Neuronal stem cell (in vitro differentiated cells): Measurements from ENCODE around the gene CCR9.

ENCODE experiments used
- DNase-seq: peaks from one replicate; pipeline ENCODE4 v3.0.0-alpha.2; 2013; ENCODE audit warnings: low spot score
- H2AFZ ChIP-seq: one replicate; pipeline ENCODE4 v1.6.1; 2013; ENCODE audit warnings: mild to moderate bottlenecking, low read length, inconsistent platforms
- H2AK5ac ChIP-seq: 2 replicates; pipeline ENCODE4 v1.6.1; 2013; ENCODE audit warnings: low read depth, mild to moderate bottlenecking, inconsistent platforms, low read length, moderate library complexity, mixed read lengths
- H2BK120ac ChIP-seq: 2 replicates; pipeline ENCODE4 v1.6.1; 2013; ENCODE audit warnings: low read depth, mild to moderate bottlenecking, inconsistent platforms, low read length, moderate library complexity, mixed read lengths
- H2BK12ac ChIP-seq: one replicate; pipeline ENCODE4 v1.6.1; 2013; ENCODE audit warnings: low read length, inconsistent platforms
- H2BK15ac ChIP-seq: 2 replicates; pipeline ENCODE4 v1.6.1; 2013; ENCODE audit warnings: mild to moderate bottlenecking, low read length, inconsistent platforms, mixed read lengths
- H2BK5ac ChIP-seq: one replicate; pipeline ENCODE4 v1.6.1; 2013; ENCODE audit warnings: inconsistent platforms, mild to moderate bottlenecking, low read length, moderate library complexity
- H3K14ac ChIP-seq: one replicate; pipeline ENCODE4 v1.6.1; 2013; ENCODE audit warnings: low read length, inconsistent platforms
- H3K18ac ChIP-seq: 2 replicates; pipeline ENCODE4 v1.6.1; 2013; ENCODE audit warnings: low read length, inconsistent platforms
- H3K23ac ChIP-seq: 2 replicates; pipeline ENCODE4 v1.6.1; 2013; ENCODE audit warnings: low read depth, mild to moderate bottlenecking, mixed read lengths, low read length, inconsistent platforms; ENCODE audit not compliant: poor library complexity
- H3K27ac ChIP-seq: replicated peaks from 3 replicates; pipeline ENCODE4 v1.5.1; 2013; ENCODE audit warnings: low read length, inconsistent platforms
- H3K27me3 ChIP-seq, 3 experiments: 2 replicates each; pipeline ENCODE4 v1.6.1; 2013; ENCODE audit warnings: low read length in 3 of 3, mild to moderate bottlenecking in 2 of 3, inconsistent platforms in 1 of 3, low read depth in 1 of 3, mixed read lengths in 1 of 3, moderate library complexity in 1 of 3; ENCODE audit not compliant: control insufficient read depth in 3 of 3, insufficient read depth in 3 of 3
- H3K36me3 ChIP-seq, 2 donors: replicated peaks in 1 of 2; 2 replicates each; pipeline ENCODE4 v1.6.1; 2013; ENCODE audit warnings: low read length in 2 of 2; ENCODE audit not compliant: control insufficient read depth in 2 of 2, insufficient read depth in 2 of 2
- H3K4ac ChIP-seq: 2 replicates; pipeline ENCODE4 v1.6.1; 2013; ENCODE audit warnings: inconsistent platforms, mild to moderate bottlenecking, low read length, moderate library complexity
- H3K4me1 ChIP-seq, 2 donors: 1 replicate in 1 of 2; 2 replicates in 1 of 2; pipeline ENCODE4 v1.6.1; 2013; ENCODE audit warnings: low read length in 2 of 2, low read depth in 1 of 2; ENCODE audit not compliant: control insufficient read depth in 2 of 2, insufficient read depth in 1 of 2
- H3K4me2 ChIP-seq: one replicate; pipeline ENCODE4 v1.6.1; 2013; ENCODE audit warnings: mild to moderate bottlenecking, low read length, inconsistent platforms; ENCODE audit not compliant: insufficient read depth, poor library complexity, severe bottlenecking
- H3K4me3 ChIP-seq, 2 donors: 2 replicates each; pipeline ENCODE4 v1.5.1; 2013; ENCODE audit warnings: low read length in 2 of 2, mild to moderate bottlenecking in 2 of 2, inconsistent platforms in 1 of 2, moderate library complexity in 1 of 2
- H3K79me1 ChIP-seq: one replicate; pipeline ENCODE4 v1.6.1; 2013; ENCODE audit warnings: low read depth, mild to moderate bottlenecking, inconsistent platforms, low read length, moderate library complexity
- H3K9ac ChIP-seq: one replicate; pipeline ENCODE4 v1.6.1; 2013; ENCODE audit warnings: mild to moderate bottlenecking, low read depth, low read length, inconsistent platforms; ENCODE audit not compliant: poor library complexity
- H3K9me3 ChIP-seq, 2 donors: replicated peaks in 1 of 2; 2 replicates each; pipeline versions ENCODE3 to v1.6.1; 2013; ENCODE audit warnings: low read length in 2 of 2, mild to moderate bottlenecking in 2 of 2, inconsistent platforms in 1 of 2, low read depth in 1 of 2, mixed read lengths in 1 of 2, moderate library complexity in 1 of 2; ENCODE audit not compliant: control insufficient read depth in 2 of 2, insufficient read depth in 1 of 2
- H4K8ac ChIP-seq: one replicate; pipeline ENCODE4 v1.6.1; 2013; ENCODE audit warnings: low read depth, mild to moderate bottlenecking, inconsistent platforms, low read length, moderate library complexity
- H4K91ac ChIP-seq: one replicate; pipeline ENCODE4 v1.6.1; 2013; ENCODE audit warnings: low read length, low read depth, mild to moderate bottlenecking, inconsistent platforms; ENCODE audit not compliant: poor library complexity
- WGBS, 2 donors: extraction: QIAGEN DNeasy Blood & Tissue Kit; methylation state at CpG; one replicate each; pipeline ENCODE4 v1.1.7; 2013; ENCODE audit warnings: missing lambda C conversion rate in 2 of 2, mixed read lengths in 1 of 2; ENCODE audit not compliant: insufficient read length in 2 of 2, insufficient replicate concordance in 1 of 2; ENCODE audit errors: extremely low coverage in 2 of 2; 5-methylcytosine and 5-hydroxymethylcytosine counted together

The CCR9 gene

DNA sequence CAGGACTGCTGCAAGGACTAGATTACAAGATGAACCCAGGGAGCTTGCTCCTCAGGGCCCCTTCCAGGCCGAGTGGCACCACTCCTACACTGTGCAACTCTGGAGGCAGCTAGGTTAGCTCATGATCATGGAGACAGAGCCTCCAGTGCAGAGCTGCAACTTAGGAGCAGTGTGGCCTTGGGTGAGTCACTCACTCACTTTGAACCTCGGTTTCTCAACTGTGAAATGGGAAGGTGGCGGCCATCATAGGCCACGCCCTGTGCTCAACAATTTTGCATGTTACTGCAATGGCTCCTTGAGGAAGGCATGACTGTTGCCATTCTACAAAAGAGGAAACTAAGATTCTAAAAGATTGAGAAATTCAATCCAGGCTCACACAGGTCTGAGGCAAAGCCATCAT, 45.8 kb downstream of the CCR9 start:
- H3K27me3 ChIP-seq = no peaks in the 10 kb centered on the region
- peaks cover 35 to 95% of the 10 kb centered on the region in 2 donors for H3K36me3 ChIP-seq
- DNase-seq = no peak
- WGBS, 2 donors = no CpG with 5 or more reads among the region's 4 CpGs
- H2BK15ac ChIP-seq = no peak overlapping the region
- no peak overlapping the region for H3K27ac ChIP-seq
- no peak overlapping the region for H2BK12ac ChIP-seq
- H3K9me3 ChIP-seq = peaks cover 0 to 4% of the 10 kb centered on the region in 2 donors
- H2AFZ ChIP-seq = no peak overlapping the region
- H2BK5ac ChIP-seq = no peak overlapping the region
- no peak overlapping the region for H4K8ac ChIP-seq
- H3K18ac ChIP-seq = no peak overlapping the region
- no peaks in the 10 kb centered on the region for H3K79me1 ChIP-seq
- H2AK5ac ChIP-seq = no peak overlapping the region
- H3K23ac ChIP-seq = no peak overlapping the region
- no peak overlapping the region for H3K9ac ChIP-seq
- H3K4me3 ChIP-seq = no peak overlapping the region
- H3K4ac ChIP-seq = no peak overlapping the region
- no peak overlapping the region for H4K91ac ChIP-seq
- no peak overlapping the region for H2BK120ac ChIP-seq
- H3K4me1 ChIP-seq = no peaks in the 10 kb centered on the region
- no peak overlapping the region for H3K4me2 ChIP-seq
- H3K14ac ChIP-seq = no peak overlapping the region

DNA sequence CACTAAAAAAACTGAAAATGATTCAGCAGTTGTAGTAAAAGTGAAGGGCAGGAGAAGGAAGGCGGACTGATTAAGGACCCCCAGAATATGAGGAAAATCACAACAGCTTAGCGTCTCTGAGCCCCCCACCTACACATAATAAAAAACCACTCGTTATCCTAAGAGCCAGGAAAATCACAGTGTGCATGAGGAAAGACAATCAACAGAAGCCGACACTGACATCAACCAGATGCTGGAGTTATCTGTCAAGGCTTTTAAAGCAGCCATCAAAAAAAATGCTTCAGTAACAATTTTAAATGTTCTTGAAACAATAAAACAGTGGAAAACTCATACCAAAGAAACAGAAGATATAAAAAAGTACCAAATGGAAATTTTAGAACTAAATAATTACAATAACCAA, 47.2 kb downstream of the CCR9 start:
- Histone ChIP-seq H3K4ac (no peak overlapping the region), H2BK15ac (no peak overlapping the region), H4K8ac (no peak overlapping the region), H3K14ac (no peak overlapping the region), H3K27me3 (no peaks in the 10 kb centered on the region), H2AK5ac (no peak overlapping the region), H3K23ac (no peak overlapping the region), H3K36me3 (peaks cover 27 to 91% of the 10 kb centered on the region in 2 donors), H2BK5ac (no peak overlapping the region), H2BK120ac (no peak overlapping the region), H3K9ac (no peak overlapping the region), H3K4me1 (no peaks in the 10 kb centered on the region), H3K18ac (no peak overlapping the region), H3K79me1 (no peaks in the 10 kb centered on the region), H3K9me3 (peaks cover 0 to 4% of the 10 kb centered on the region in 2 donors), H2AFZ (no peak overlapping the region), H4K91ac (no peak overlapping the region), H2BK12ac (no peak overlapping the region), H3K27ac (no peak overlapping the region), H3K4me3 (no peak overlapping the region), H3K4me2 (no peak overlapping the region)
- DNase-seq = no peak
- no CpG with 5 or more reads among the region's 4 CpGs for WGBS, 2 donors

GRCh38 chr3:45936261-45936660, 49.9 kb downstream of the CCR9 start:
- Histone ChIP-seq H3K79me1 (no peaks in the 10 kb centered on the region), H4K8ac (no peak overlapping the region), H3K36me3 (peaks cover 8 to 66% of the 10 kb centered on the region in 2 donors), H2AK5ac (no peak overlapping the region), H3K18ac (no peak overlapping the region), H2AFZ (no peak overlapping the region), H2BK120ac (peak overlapping the region; percentile 69), H3K23ac (no peak overlapping the region), H2BK15ac (no peak overlapping the region), H4K91ac (no peak overlapping the region), H2BK12ac (no peak overlapping the region), H3K9ac (no peak overlapping the region), H3K4me2 (no peak overlapping the region), H3K27me3 (no peaks in the 10 kb centered on the region), H3K4me3 (no peak overlapping the region), H3K4me1 (peaks cover 0 to 2% of the 10 kb centered on the region in 2 donors), H3K14ac (no peak overlapping the region), H3K4ac (no peak overlapping the region), H3K27ac (no peak overlapping the region), H3K9me3 (peaks cover 0 to 4% of the 10 kb centered on the region in 2 donors), H2BK5ac (no peak overlapping the region)
- DNase-seq = no peak
- WGBS, 2 donors = no CpG with 5 or more reads among the region's 9 CpGs

DNA sequence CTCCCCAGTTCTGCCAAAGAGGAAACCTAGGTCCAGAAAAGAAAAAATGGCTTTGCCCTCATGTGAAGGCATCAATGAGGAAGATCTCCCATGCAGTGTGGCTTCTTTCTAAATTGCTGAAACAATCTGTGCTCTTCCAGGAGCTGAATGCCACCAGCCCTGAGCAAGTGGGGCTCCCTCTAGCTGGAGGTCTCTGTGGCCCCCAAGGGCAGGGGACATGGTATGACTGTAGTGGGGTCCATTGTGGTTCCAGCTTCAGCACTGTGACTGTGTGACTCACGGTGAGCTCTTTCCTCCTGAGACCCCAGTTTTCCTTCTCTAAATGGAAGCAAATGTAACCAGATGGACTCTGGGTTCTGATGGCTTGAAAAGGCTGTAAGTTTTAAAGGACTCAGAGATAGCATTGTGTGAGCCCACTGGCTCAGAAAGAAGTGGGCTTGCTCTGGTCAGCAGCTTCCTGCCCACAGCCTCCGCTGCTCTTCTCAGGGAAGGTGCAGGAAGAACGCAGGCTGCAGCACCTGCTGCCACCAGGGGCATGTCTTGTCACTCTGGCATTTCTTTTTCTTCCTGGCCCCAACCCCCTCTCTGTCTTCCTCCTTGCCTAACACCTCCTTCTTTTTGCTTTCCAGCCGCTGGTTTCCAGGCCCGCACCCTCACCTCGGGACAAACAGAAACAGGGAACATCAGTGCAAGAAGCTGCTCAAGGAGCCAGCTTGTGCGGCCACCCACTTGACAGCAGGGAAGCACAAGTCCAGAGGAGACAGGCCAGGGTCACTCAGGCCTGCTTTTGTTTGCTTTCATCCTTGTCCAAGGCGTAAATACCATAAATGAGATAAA, 51.1 kb downstream of the CCR9 start:
- Histone ChIP-seq H3K18ac (no peak overlapping the region), H3K9me3 (peaks cover 0 to 4% of the 10 kb centered on the region in 2 donors), H3K4me3 (no peak overlapping the region), H3K27me3 (no peaks in the 10 kb centered on the region), H3K9ac (no peak overlapping the region), H4K8ac (no peak overlapping the region), H3K4ac (no peak overlapping the region), H2BK15ac (no peak overlapping the region), H3K79me1 (no peaks in the 10 kb centered on the region), H3K4me1 (peaks cover 0 to 2% of the 10 kb centered on the region in 2 donors), H3K23ac (no peak overlapping the region), H4K91ac (no peak overlapping the region), H3K36me3 (peaks cover 6 to 54% of the 10 kb centered on the region in 2 donors), H2BK5ac (no peak overlapping the region), H3K14ac (no peak overlapping the region), H3K27ac (no peak overlapping the region), H2BK120ac (no peak overlapping the region), H3K4me2 (no peak overlapping the region), H2BK12ac (no peak overlapping the region), H2AFZ (no peak overlapping the region), H2AK5ac (no peak overlapping the region)
- no CpG with 5 or more reads among the region's 8 CpGs for WGBS, 2 donors
- DNase-seq = no peak
